Colonic mucosa (tissue), 4 donors: ENCODE measurements around the gene MLC1. TPM values are rescaled to one million over a fixed set of nuclear protein-coding genes. Genes with fewer than 3 reads are reported as not detected.

ENCODE experiments used
- DNase-seq: peaks from one replicate; pipeline ENCODE4 v3.0.0-alpha.2; 2020
- H3K27ac ChIP-seq: fragments of 200-600 bp; one replicate; pipeline ENCODE4 v1.8.0; 2021
- H3K27me3 ChIP-seq: fragments of 200-600 bp; one replicate; pipeline ENCODE4 v1.8.0; 2021
- H3K36me3 ChIP-seq: fragments of 200-600 bp; one replicate; pipeline ENCODE4 v1.8.0; 2021
- H3K4me1 ChIP-seq: fragments of 200-600 bp; one replicate; pipeline ENCODE4 v1.8.0; 2021; ENCODE audit warnings: mild to moderate bottlenecking
- H3K4me3 ChIP-seq: fragments of 200-600 bp; one replicate; pipeline ENCODE4 v1.8.0; 2021
- H3K9ac ChIP-seq, 2 donors: one replicate each; pipeline ENCODE4 v1.7.0; 2013; ENCODE audit warnings: control low read depth in 2 of 2, low read depth in 2 of 2, low read length in 2 of 2
- H3K9me3 ChIP-seq: fragments of 200-600 bp; one replicate; pipeline ENCODE4 v1.8.0; 2021
- CTCF ChIP-seq: fragments of 200-600 bp; IDR thresholded peaks from one replicate; pipeline ENCODE4 v1.8.0; 2022; ENCODE audit warnings: antibody characterized with exemption, mild to moderate bottlenecking
- intact Hi-C: fragments of 100-400 bp; cut with DNase I; formaldehyde crosslinking; loops from one replicate; pipeline ENCODE4 v1.14.1; 2022
- total RNA-seq, 2 donors: library from RNA; stranded (reverse); fragmentation: NEBNext Ultra II Directional in 1 of 2; extraction: Animal tissue kit (Norgen Biotek cat#: 25700) in 1 of 2; gene quantifications; one replicate each; pipeline ENCODE4 v1.2.1, GENCODE V29; 2021
- donor health status: healthy.
- donor health status: DM: no; HTN: no; CAD: no.
- donor health status: DM: no; HTN: no; CAD: no.

Gene MLC1
- total RNA-seq, 2 donors from 2014 or later = not detected

DNA sequence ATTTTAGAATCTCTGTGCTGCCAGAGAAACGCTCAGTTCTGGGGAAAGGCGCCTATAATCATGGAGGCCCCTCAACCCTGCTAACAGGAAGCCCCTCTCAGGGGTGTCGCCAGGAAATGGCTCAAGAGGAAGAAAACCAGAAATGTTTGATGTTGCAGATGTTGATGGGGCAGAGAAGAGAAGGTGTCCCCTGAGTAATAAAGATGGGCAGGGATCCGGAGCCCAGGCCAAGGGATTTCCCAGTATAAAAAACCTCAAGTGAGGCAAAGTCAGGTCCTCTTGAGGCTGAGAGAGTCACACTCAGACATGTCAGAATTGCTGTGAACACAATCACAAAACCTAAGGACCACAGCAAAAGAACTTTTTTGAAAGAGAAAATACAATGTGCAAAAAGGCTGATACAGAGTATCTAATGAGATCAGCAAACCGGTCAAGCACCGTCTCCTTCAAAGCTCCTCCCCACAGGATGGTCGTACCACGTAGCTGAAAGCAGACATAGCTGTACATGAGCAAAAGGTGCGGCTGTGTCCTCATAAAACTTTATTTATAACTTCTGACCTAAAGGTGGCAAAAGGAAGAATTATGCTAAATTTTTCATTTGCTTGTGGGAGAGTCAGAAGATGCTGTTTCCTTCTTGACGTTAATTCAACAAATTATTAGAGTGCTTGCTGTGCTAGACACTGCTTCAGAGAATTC, 16.8 kb upstream of the MLC1 start:
- intact Hi-C loops = no loop called here
- Histone ChIP-seq H3K27ac (no peak overlapping the region), H3K9me3 (no peaks in the 10 kb centered on the region), H3K9ac (no peak overlapping the region), H3K4me1 (no peaks in the 10 kb centered on the region), H3K27me3 (no peaks in the 10 kb centered on the region), H3K36me3 (no peaks in the 10 kb centered on the region), H3K4me3 (no peak overlapping the region)
- no peak for DNase-seq
- no peak for TF ChIP-seq CTCF

DNA sequence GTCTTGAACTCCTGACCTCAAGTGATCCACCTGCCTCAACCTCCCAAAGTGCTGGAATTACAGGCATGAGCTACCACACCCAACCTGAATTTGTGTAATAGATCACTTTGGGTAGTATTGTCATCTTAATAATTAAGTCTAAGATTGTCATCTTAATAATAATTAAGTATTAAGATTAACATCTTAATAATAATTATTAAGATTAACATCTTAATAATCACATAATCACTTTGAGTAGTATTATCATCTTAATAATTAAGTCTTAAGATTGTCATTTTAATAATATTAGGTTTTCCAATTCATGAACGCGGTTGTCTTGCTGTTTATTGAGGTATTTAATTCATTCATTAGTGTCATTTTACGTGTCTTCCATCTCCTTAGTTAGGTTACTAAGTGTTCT, 12.8 kb upstream of the MLC1 start:
- intact Hi-C loops = no loop called here
- Histone ChIP-seq H3K9me3 (no peaks in the 10 kb centered on the region), H3K27ac (no peak overlapping the region), H3K4me1 (no peaks in the 10 kb centered on the region), H3K4me3 (no peak overlapping the region), H3K9ac (no peak overlapping the region), H3K36me3 (no peaks in the 10 kb centered on the region), H3K27me3 (no peaks in the 10 kb centered on the region)
- no peak for DNase-seq
- TF ChIP-seq CTCF = no peak

DNA sequence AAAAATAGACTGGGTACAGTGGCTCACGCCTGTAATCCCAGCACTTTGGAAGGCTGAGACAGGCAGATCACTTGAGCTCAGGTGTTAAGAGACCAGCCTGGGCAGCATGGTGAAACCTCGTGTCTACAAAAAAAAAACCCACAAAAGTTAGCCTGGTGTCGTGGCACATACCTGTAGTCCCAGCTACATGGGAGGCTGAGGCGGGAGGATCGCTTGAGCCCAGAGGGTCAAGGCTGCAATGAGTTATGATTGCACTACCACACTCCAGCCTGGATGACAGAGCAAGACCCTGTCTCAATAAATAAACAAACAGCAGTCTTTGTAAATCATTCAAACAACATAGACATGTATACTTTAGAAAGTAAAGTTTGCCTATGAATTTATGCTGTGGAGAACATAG, 7.1 kb upstream of the MLC1 start:
- Histone ChIP-seq H3K27me3 (no peaks in the 10 kb centered on the region), H3K36me3 (no peaks in the 10 kb centered on the region), H3K9ac (no peak overlapping the region), H3K9me3 (no peaks in the 10 kb centered on the region), H3K4me1 (no peaks in the 10 kb centered on the region), H3K27ac (no peak overlapping the region), H3K4me3 (no peak overlapping the region)
- TF ChIP-seq CTCF = no peak
- DNase-seq = no peak
- intact Hi-C loops = no loop called here

GRCh38 chr22:50091092-50091768, 6.0 kb upstream of the MLC1 start:
- no peak for DNase-seq
- Histone ChIP-seq H3K9me3 (no peaks in the 10 kb centered on the region), H3K27ac (no peak overlapping the region), H3K4me3 (no peak overlapping the region), H3K4me1 (no peaks in the 10 kb centered on the region), H3K9ac (no peak overlapping the region), H3K27me3 (no peaks in the 10 kb centered on the region), H3K36me3 (no peaks in the 10 kb centered on the region)
- intact Hi-C loops = no loop called here
- TF ChIP-seq CTCF = no peak

- Histone ChIP-seq H3K4me3 (no peak overlapping the region), H3K36me3 (no peaks in the 10 kb centered on the region), H3K4me1 (no peaks in the 10 kb centered on the region), H3K27ac (no peak overlapping the region), H3K9ac (no peak overlapping the region), H3K27me3 (no peaks in the 10 kb centered on the region), H3K9me3 (no peaks in the 10 kb centered on the region)
- no peak for TF ChIP-seq CTCF
- no peak for DNase-seq
- intact Hi-C loops = no loop called here
These were observed 5.1 kb upstream of the MLC1 start for GRCh38 chr22:50090412-50090714.
